Measurements from ENCODE around the gene DMBX1. TPM values are rescaled to one million over a fixed set of nuclear protein-coding genes. Genes with fewer than 3 reads are reported as not detected.

The DMBX1 gene
- total and polyA plus RNA-seq, 9 of the 15 experiments (the other 6 are each of a cell fraction or from before 2014, with no cell fraction given): 0.25 to 4.3 (median 1.0) TPM

- Histone ChIP-seq H4K20me1 (replicated peaks; ENCODE audit: control insufficient read depth, insufficient read depth, low read length) (no peaks in the 10 kb centered on the region), H3K36me3 (ENCODE audit: control insufficient read depth, insufficient read depth, low read length) (no peaks in the 10 kb centered on the region), H3K9ac (ENCODE audit: insufficient read depth in 1 of 2, low read depth in 2 of 2, low read length in 2 of 2) (no peak overlapping the region), H2AFZ (ENCODE audit: low read depth, low read length) (no peak overlapping the region), H3K27me3 (ENCODE audit: control insufficient read depth in 2 of 2, insufficient read depth in 2 of 2, low read length in 2 of 2) (no peaks in the 10 kb centered on the region), H3K9me1 (ENCODE audit: control insufficient read depth, insufficient read depth, low read length) (no peaks in the 10 kb centered on the region), H3K4me3 (no peak overlapping the region), H3K9me3 (replicated peaks; ENCODE audit: control insufficient read depth, insufficient read depth, low read depth, low read length) (no peaks in the 10 kb centered on the region), H3K4me1 (replicated peaks in 1 of 2; ENCODE audit: control insufficient read depth in 2 of 2, insufficient read depth in 2 of 2, low read length in 2 of 2) (peaks cover 40 to 50% of the 10 kb centered on the region in 2 experiments), H3K79me2 (ENCODE audit: control insufficient read depth, insufficient read depth, low read length) (no peaks in the 10 kb centered on the region), H3K4me2 (ENCODE audit: insufficient read depth, low read length) (no peak overlapping the region), H3K27ac (ENCODE audit: extremely low read depth, low read depth, low read length) (no peak overlapping the region)
- intact Hi-C loops (cut with micrococcal nuclease): loop anchor here (1.0 to 2.0 kb wide), 5 partner anchors 51 to 196 kb away; no protein-coding TSS in a partner anchor
- ChIA-PET POLR2A (interaction anchor here (0.6 to 2.4 kb wide), 12 partner anchors 10 to 240 kb away, joined by 3 to 7 read pairs (median 3); no protein-coding TSS in a partner anchor), CTCF (ENCODE audit: low intra/inter-chr PET ratio) (interaction anchor here (0.6 to 7.0 kb wide), 9 partner anchors 20 to 197 kb away, joined by 3 to 144 read pairs (median 8); no protein-coding TSS in a partner anchor)
- DNase-seq (ENCODE audit: extremely low read depth in 1 of 4, low spot score in 3 of 4) (peak; percentile 32 to 68 (median 50)), FAIRE-seq (no peak), ATAC-seq (peak; percentile 27; the same call in 2 of the 3 replicates)
- BruUV-seq (replicated peaks): no TSS peak
- in situ Hi-C loops (cut with MboI): loop anchor here (5.0 kb wide), 2 partner anchors 51 to 81 kb away; no protein-coding TSS in a partner anchor
- 27% methylated on average over 11 of the region's 11 CpGs for WGBS (ENCODE audit: insufficient coverage, low coverage, missing lambda C conversion rate)
- peak; percentile 0 for TF ChIP-seq HMGN3 (IDR thresholded peaks at IDR 0.05; ENCODE audit: borderline replicate concordance, extremely low read depth, insufficient read length, low read depth, low read length)
- TF ChIP-seq CREB1 (IDR thresholded peaks at IDR 0.05): no peak
- TF ChIP-seq CREB1 (CRISPR knock-in tag; IDR thresholded peaks at IDR 0.05): 0 out of 2 replicates have a peak, but pooled peaks have one; percentile 1
- TF ChIP-seq GABPB1 (CRISPR knock-in tag; IDR thresholded peaks at IDR 0.05): peak; percentile 14; the same call in 1 of the 2 replicates
- TF ChIP-seq ZNF407 (IDR thresholded peaks at IDR 0.05; ENCODE audit: low read depth): no peak
- TF ChIP-seq, protein P1, sequence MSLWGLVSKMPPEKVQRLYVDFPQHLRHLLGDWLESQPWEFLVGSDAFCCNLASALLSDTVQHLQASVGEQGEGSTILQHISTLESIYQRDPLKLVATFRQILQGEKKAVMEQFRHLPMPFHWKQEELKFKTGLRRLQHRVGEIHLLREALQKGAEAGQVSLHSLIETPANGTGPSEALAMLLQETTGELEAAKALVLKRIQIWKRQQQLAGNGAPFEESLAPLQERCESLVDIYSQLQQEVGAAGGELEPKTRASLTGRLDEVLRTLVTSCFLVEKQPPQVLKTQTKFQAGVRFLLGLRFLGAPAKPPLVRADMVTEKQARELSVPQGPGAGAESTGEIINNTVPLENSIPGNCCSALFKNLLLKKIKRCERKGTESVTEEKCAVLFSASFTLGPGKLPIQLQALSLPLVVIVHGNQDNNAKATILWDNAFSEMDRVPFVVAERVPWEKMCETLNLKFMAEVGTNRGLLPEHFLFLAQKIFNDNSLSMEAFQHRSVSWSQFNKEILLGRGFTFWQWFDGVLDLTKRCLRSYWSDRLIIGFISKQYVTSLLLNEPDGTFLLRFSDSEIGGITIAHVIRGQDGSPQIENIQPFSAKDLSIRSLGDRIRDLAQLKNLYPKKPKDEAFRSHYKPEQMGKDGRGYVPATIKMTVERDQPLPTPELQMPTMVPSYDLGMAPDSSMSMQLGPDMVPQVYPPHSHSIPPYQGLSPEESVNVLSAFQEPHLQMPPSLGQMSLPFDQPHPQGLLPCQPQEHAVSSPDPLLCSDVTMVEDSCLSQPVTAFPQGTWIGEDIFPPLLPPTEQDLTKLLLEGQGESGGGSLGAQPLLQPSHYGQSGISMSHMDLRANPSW (CRISPR knock-in tag; IDR thresholded peaks at IDR 0.05): 0 out of 2 replicates have a peak, but pooled peaks have one; percentile 51
- TF ChIP-seq MTA3 (IDR thresholded peaks at IDR 0.05; ENCODE audit: borderline replicate concordance): peak; percentile 3; the same call in 1 of the 2 replicates
- no peak for TF ChIP-seq GATA2 (CRISPR knock-in tag; IDR thresholded peaks at IDR 0.05)
- 0 out of 2 replicates have a peak, but pooled peaks have one; percentile 14 for TF ChIP-seq ZKSCAN8 (CRISPR knock-in tag; IDR thresholded peaks at IDR 0.05)
Measured at GRCh38 chr1:46528297-46528955, 38.8 kb downstream of the DMBX1 start.
